HUES64 (cell line): ENCODE results near the gene PSMB10.
A peak's percentile ranks its signal among the peaks of the same experiment; 100 is the strongest.

Experiments used
- H3K27ac ChIP-seq: 2 replicates; pipeline ENCODE4 v1.7.0; 2013; ENCODE audit warnings: low read depth, low read length, inconsistent platforms
- H3K27me3 ChIP-seq: 2 replicates; pipeline ENCODE4 v1.6.1; 2013; ENCODE audit warnings: mild to moderate bottlenecking, low read length; ENCODE audit not compliant: insufficient read depth
- H3K36me3 ChIP-seq: 2 replicates; pipeline ENCODE4 v1.6.1; 2013; ENCODE audit warnings: mild to moderate bottlenecking, low read length; ENCODE audit not compliant: insufficient read depth
- H3K4me1 ChIP-seq: 2 replicates; pipeline ENCODE4 v1.6.1; 2013; ENCODE audit warnings: mild to moderate bottlenecking, low read length, moderate library complexity; ENCODE audit not compliant: insufficient read depth
- H3K4me3 ChIP-seq: 2 replicates; pipeline ENCODE4 v1.5.1; 2013; ENCODE audit warnings: mild to moderate bottlenecking, low read length, moderate library complexity
- H3K9ac ChIP-seq: 2 replicates; pipeline ENCODE4 v1.6.1; 2013; ENCODE audit warnings: mild to moderate bottlenecking, low read depth, low read length
- H3K9me3 ChIP-seq: 2 replicates; pipeline ENCODE4 v1.6.1; 2013; ENCODE audit warnings: low read depth, low read length; ENCODE audit not compliant: insufficient read depth
- WGBS: fragments of 150-250, 120-280 bp; methylation state at CpG from one replicate; pipeline ENCODE4 v1.1.7; 2013; ENCODE audit warnings: missing lambda C conversion rate; 5-methylcytosine and 5-hydroxymethylcytosine counted together

Gene PSMB10

GRCh38 chr16:67901734-67902133, 34.9 kb downstream of the PSMB10 start:
- H3K36me3 ChIP-seq, result no peaks in the 10 kb centered on the region
- H3K9me3 ChIP-seq, result no peaks in the 10 kb centered on the region
- no peak overlapping the region for H3K4me3 ChIP-seq
- H3K4me1 ChIP-seq, result no peaks in the 10 kb centered on the region
- H3K9ac ChIP-seq, result no peak overlapping the region
- no peak overlapping the region for H3K27ac ChIP-seq
- 96% methylated on average over 5 of the region's 5 CpGs for whole genome bisulfite sequencing
- H3K27me3 ChIP-seq, result no peaks in the 10 kb centered on the region

GRCh38 chr16:67897231-67897630, 39.4 kb downstream of the PSMB10 start:
- Histone ChIP-seq H3K27me3 (no peaks in the 10 kb centered on the region), H3K4me1 (peaks cover 12% of the 10 kb centered on the region; the same call in 1 of the 2 replicates), H3K9ac (no peak overlapping the region), H3K9me3 (no peaks in the 10 kb centered on the region), H3K27ac (no peak overlapping the region), H3K4me3 (no peak overlapping the region), H3K36me3 (no peaks in the 10 kb centered on the region)
- 94% methylated on average over 3 of the region's 3 CpGs for WGBS

- peaks cover 12% of the 10 kb centered on the region; the same call in 1 of the 2 replicates for H3K4me1 ChIP-seq
- H3K9ac ChIP-seq, result peak overlapping the region; percentile 99
- peak overlapping the region; percentile 90 for H3K27ac ChIP-seq
- 40% methylated on average over 14 of the region's 14 CpGs for WGBS
- H3K4me3 ChIP-seq, result peak overlapping the region; percentile 100
- H3K27me3 ChIP-seq, result no peaks in the 10 kb centered on the region
- no peaks in the 10 kb centered on the region for H3K9me3 ChIP-seq
- H3K36me3 ChIP-seq, result no peaks in the 10 kb centered on the region
Measured at GRCh38 chr16:67893743-67894399, 42.8 kb downstream of the PSMB10 start.

DNA sequence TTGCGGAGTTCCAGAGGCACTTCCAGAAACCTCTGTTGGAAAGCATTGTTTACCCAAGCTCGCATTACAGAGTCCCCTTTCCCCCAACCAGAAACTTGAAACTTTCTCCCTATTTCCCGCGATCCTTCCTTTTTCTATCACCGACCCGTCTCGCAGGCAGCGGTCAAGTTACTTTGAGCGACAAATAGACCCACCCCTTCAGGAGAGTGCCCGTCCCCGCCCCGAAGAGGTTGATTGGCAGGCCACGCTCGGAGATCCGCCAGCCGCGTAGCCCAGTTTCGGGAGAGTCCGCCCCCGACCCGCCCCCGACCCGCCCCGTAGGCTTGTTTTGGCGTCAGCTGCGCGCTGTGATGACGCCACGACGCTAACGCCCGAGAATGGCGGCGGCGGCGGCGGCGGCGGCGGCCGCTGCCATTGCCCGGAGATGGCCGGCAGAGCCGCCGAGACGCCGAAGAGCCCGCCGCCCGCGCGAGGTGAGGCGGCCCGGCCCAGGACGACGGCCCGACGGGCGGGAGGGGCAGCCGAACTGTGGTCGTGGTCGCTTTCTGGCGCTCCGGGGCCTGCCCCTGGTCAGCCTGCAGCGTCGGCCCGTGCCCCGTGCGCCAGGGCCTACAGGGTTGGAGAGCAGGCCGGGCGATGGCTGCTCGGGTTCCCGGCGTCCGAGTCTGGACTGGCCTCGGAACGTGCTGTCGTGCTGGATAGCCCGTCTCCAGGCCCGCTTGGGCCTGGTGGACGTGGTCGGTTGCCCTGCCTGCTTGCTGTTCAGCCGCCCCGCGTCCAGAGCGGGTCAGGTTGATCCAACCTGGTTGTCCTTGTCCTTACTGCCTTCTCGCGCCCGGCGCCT, 43.5 kb downstream of the PSMB10 start, which contains the start of gene PSKH1:
Gene PSKH1 (plus strand): TSS at position 356 of the 844 bp plus-strand sequence. CDS start 15,496 bp downstream, outside the sequence.
- Histone ChIP-seq H3K9ac (peak within 1 kb of the TSS; percentile 99), H3K36me3 (no peaks in the 10 kb centered on the region), H3K27me3 (no peaks in the 10 kb centered on the region), H3K9me3 (no peaks in the 10 kb centered on the region), H3K27ac (peak within 1 kb of the TSS; percentile 90), H3K4me3 (peak within 1 kb of the TSS; percentile 100), H3K4me1 (peaks cover 12% of the 10 kb centered on the region; the same call in 1 of the 2 replicates)
- WGBS, result under 1% methylated on average over 90 of the region's 90 CpGs

DNA sequence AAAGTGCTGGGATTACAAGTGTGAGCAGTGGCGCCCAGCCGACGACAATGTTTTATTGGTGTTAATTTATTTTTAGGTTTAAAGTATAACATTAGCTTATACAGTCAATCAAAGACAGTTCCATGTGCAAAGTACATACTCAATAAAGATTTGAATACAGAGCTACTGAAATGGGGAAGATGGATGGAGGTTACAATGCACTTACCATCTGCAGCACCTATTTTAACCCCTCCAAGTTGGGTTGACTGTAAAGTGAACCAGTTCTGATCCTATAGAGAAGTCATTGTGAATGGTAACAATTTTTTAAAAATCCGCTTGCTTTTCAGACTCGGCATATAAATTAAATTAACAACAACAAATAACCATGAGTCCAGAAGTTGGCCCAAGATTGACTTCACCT, 44.3 kb downstream of the PSMB10 start:
- peaks cover 12% of the 10 kb centered on the region; the same call in 1 of the 2 replicates for H3K4me1 ChIP-seq
- H3K36me3 ChIP-seq, result no peaks in the 10 kb centered on the region
- peak overlapping the region; percentile 61 for H3K4me3 ChIP-seq
- H3K27ac ChIP-seq, result peak overlapping the region; percentile 17; the same call in 1 of the 2 replicates
- peak overlapping the region; percentile 55 for H3K9ac ChIP-seq
- H3K9me3 ChIP-seq, result no peaks in the 10 kb centered on the region
- 70% methylated on average over 3 of the region's 5 CpGs for WGBS
- H3K27me3 ChIP-seq, result no peaks in the 10 kb centered on the region

- WGBS, result 93% methylated on average over 3 of the region's 3 CpGs
- no peak overlapping the region for H3K4me3 ChIP-seq
- H3K36me3 ChIP-seq, result peaks cover 8% of the 10 kb centered on the region
- no peak overlapping the region for H3K27ac ChIP-seq
- no peak overlapping the region for H3K9ac ChIP-seq
- no peaks in the 10 kb centered on the region for H3K27me3 ChIP-seq
- H3K4me1 ChIP-seq, result peaks cover 5% of the 10 kb centered on the region
- H3K9me3 ChIP-seq, result no peaks in the 10 kb centered on the region
Measured at GRCh38 chr16:67888331-67888730, 48.3 kb downstream of the PSMB10 start.

DNA sequence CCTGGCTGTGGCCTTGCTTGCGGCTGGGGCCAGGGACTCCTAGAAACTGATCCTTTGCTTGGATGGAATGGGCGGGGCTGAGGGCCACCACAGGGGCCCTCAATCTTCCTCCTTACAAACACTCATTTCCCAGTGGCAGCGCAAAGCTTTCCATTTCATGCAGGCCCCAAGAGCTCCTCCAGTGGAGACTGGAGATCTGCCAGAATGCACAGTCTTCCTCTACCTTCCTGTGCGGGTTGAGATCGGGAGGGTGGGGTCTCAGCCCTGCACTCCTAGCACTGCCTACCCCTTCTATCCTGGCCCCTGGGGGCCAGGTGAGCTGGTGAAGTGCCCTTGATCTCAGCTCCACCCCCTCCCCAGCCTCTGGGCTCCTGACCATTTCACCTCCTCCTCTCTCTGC, 50.3 kb downstream of the PSMB10 start:
- WGBS, result 87% methylated on average over 5 of the region's 5 CpGs
- no peak overlapping the region for H3K9ac ChIP-seq
- no peaks in the 10 kb centered on the region; the same call in 1 of the 2 replicates for H3K4me1 ChIP-seq
- no peaks in the 10 kb centered on the region for H3K27me3 ChIP-seq
- H3K27ac ChIP-seq, result no peak overlapping the region
- no peaks in the 10 kb centered on the region for H3K9me3 ChIP-seq
- peaks cover 26% of the 10 kb centered on the region for H3K36me3 ChIP-seq
- no peak overlapping the region for H3K4me3 ChIP-seq

GRCh38 chr16:67885976-67886375, 50.7 kb downstream of the PSMB10 start:
- Histone ChIP-seq H3K9ac (no peak overlapping the region), H3K27ac (no peak overlapping the region), H3K4me1 (no peaks in the 10 kb centered on the region; the same call in 1 of the 2 replicates), H3K27me3 (no peaks in the 10 kb centered on the region), H3K36me3 (peaks cover 31% of the 10 kb centered on the region), H3K9me3 (no peaks in the 10 kb centered on the region), H3K4me3 (no peak overlapping the region)
- WGBS, result 96% methylated on average over 19 of the region's 19 CpGs

DNA sequence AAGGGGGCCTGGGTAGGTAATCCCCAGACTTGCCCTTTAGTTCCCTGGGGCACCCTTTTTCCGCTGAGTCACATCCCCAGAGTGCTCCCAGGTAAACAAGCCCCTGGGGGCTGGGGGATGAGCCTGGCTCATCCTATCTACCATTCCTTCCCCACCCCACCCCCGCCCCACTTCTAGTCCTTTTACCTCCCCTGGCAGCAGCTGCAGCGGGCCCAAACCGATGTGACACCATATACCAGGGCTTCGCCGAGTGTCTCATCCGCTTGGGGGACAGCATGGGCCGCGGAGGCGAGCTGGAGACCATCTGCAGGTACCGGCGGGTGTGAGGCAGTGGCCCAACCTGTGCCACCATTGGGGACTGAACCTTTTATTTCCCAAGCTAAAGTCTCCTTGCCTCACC, 51.1 kb downstream of the PSMB10 start:
- Histone ChIP-seq H3K9ac (no peak overlapping the region), H3K27ac (no peak overlapping the region), H3K27me3 (no peaks in the 10 kb centered on the region), H3K4me3 (no peak overlapping the region), H3K36me3 (peaks cover 35% of the 10 kb centered on the region), H3K9me3 (no peaks in the 10 kb centered on the region), H3K4me1 (no peaks in the 10 kb centered on the region; the same call in 1 of the 2 replicates)
- WGBS, result 87% methylated on average over 12 of the region's 12 CpGs

GRCh38 chr16:67884684-67885083, 52.0 kb downstream of the PSMB10 start, which contains the start of gene NRN1L:
Gene NRN1L, plus strand, starts transcription at chr16:67884885. Its CDS starts 19 bp downstream, at chr16:67884904.
- whole genome bisulfite sequencing, result 14% methylated on average over 22 of the region's 22 CpGs
- Histone ChIP-seq H3K9ac (no peak within 1 kb of the TSS), H3K27ac (peak within 1 kb of the TSS; percentile 11; the same call in 1 of the 2 replicates), H3K27me3 (no peaks in the 10 kb centered on the region), H3K4me3 (peak within 1 kb of the TSS; percentile 8; the same call in 1 of the 2 replicates), H3K9me3 (no peaks in the 10 kb centered on the region), H3K36me3 (peaks cover 43% of the 10 kb centered on the region), H3K4me1 (no peaks in the 10 kb centered on the region; the same call in 1 of the 2 replicates)
